OCI-LY7 (cell line): ENCODE results near the gene A2M. TPM values are rescaled to one million over a fixed set of nuclear protein-coding genes. Genes with fewer than 3 reads are reported as not detected.

Experiments
- BruUV-seq: library from RNA; stranded (reverse); fragments of 400-500 nt; replicated peaks from 2 replicates; lab custom pipeline; 2021; lab: Mats Ljungman, UMichigan
- CTCF ChIA-PET: fragments of 300-600 bp; sonication (Branson Sonifier 250); formaldehyde crosslinking; loops from one replicate; lab custom pipeline; 2022; ENCODE audit warnings: antibody characterized with exemption; ENCODE audit not compliant: unreplicated experiment; lab: Charles Lee
- POLR2A ChIA-PET: fragments of 300-600 bp; sonication (Branson Sonifier 250); formaldehyde crosslinking; loops from one replicate; lab custom pipeline; 2022; ENCODE audit warnings: antibody characterized with exemption; lab: Charles Lee
- DNase-seq: peaks from one replicate; pipeline ENCODE4 v3.0.0-alpha.2; 2015; ENCODE audit warnings: low spot score
- H2AFZ ChIP-seq: fragments of 200-600 bp; sonication (generic), shearing (Covaris generic); 2 replicates; pipeline ENCODE4 v1.6.1; 2014; ENCODE audit warnings: mild to moderate bottlenecking, antibody characterized with exemption, low read length, moderate library complexity
- H3K27ac ChIP-seq: fragments of 200-600 bp; sonication (generic); 2 replicates; pipeline ENCODE4 v1.5.1; 2014; ENCODE audit warnings: mixed run types, low read depth, mild to moderate bottlenecking, moderate library complexity, low read length, inconsistent platforms; ENCODE audit not compliant: poor library complexity, severe bottlenecking
- H3K36me3 ChIP-seq: fragments of 200-600 bp; sonication (generic); 2 replicates; pipeline ENCODE4 v1.6.1; 2014; ENCODE audit warnings: mild to moderate bottlenecking, antibody characterized with exemption, low read length, moderate library complexity, mixed read lengths; ENCODE audit not compliant: insufficient read depth
- H3K4me1 ChIP-seq: fragments of 200-600 bp; sonication (generic); 2 replicates; pipeline ENCODE4 v1.5.1; 2014; ENCODE audit warnings: mild to moderate bottlenecking, low read length; ENCODE audit not compliant: insufficient read depth, poor library complexity, severe bottlenecking
- H3K4me2 ChIP-seq: fragments of 200-600 bp; sonication (generic); 2 replicates; pipeline ENCODE4 v1.6.1; 2014; ENCODE audit warnings: mild to moderate bottlenecking, low read length
- H3K4me3 ChIP-seq: fragments of 200-600 bp; sonication (generic); 2 replicates; pipeline ENCODE4 v1.5.1; 2014; ENCODE audit warnings: mild to moderate bottlenecking, low read depth, low read length; ENCODE audit not compliant: poor library complexity, severe bottlenecking
- H3K79me2 ChIP-seq: fragments of 200-600 bp; sonication (generic); 2 replicates; pipeline ENCODE4 v1.6.1; 2016; ENCODE audit warnings: low read depth, mild to moderate bottlenecking, low read length, moderate library complexity, mixed read lengths; ENCODE audit not compliant: insufficient read depth
- H3K9me2 ChIP-seq: fragments of 200-600 bp; sonication (generic); 2 replicates; pipeline ENCODE4 v1.6.1; 2016; ENCODE audit warnings: mild to moderate bottlenecking, low read length, mixed read lengths; ENCODE audit not compliant: insufficient read depth
- H3K9me3 ChIP-seq: fragments of 200-600 bp; sonication (generic); 2 replicates; pipeline ENCODE4 v1.6.1; 2014; ENCODE audit warnings: mild to moderate bottlenecking, mixed run types, low read length, mixed read lengths
- H4K20me1 ChIP-seq: fragments of 200-600 bp; sonication (generic); 2 replicates; pipeline ENCODE4 v1.6.1; 2014; ENCODE audit warnings: mild to moderate bottlenecking, antibody characterized with exemption, low read length, moderate library complexity, mixed read lengths; ENCODE audit not compliant: insufficient read depth
- EZH2phosphoT487 ChIP-seq: fragments of 200-600 bp; sonication (generic); IDR thresholded peaks from 2 replicates; pipeline ENCODE4 v1.6.1; 2018; ENCODE audit warnings: low read depth, borderline replicate concordance, mild to moderate bottlenecking, mixed run types, antibody characterized with exemption, low read length, moderate library complexity, mixed read lengths
- intact Hi-C: fragments of 100-400 bp; cut with micrococcal nuclease; formaldehyde crosslinking; loops from one replicate; pipeline ENCODE4 v1.10.0; 2022; ENCODE audit not compliant: unreplicated experiment
- total RNA-seq, 2 experiments: library from RNA; depleted of rRNA in 1 of 2; stranded (reverse); fragments of >200 nt in 1 of 2; shearing (Covaris generic) in 1 of 2; gene quantifications; 2 replicates each; pipeline ENCODE4 v1.2.3, GENCODE V29; 2014 to 2022
- TF ChIP-seq, protein P1 (sequence below): fragments of 200-600 bp; sonication (generic); conservative IDR thresholded peaks from 2 replicates; pipeline ENCODE4 v1.5.1; 2014; ENCODE audit warnings: mild to moderate bottlenecking, antibody characterized with exemption, low read length, moderate library complexity, mixed read lengths

The A2M gene
- total RNA-seq, 2 experiments from 2014 or later: not detected

- Histone ChIP-seq H2AFZ (no peak overlapping the region), H3K9me2 (no peaks in the 10 kb centered on the region), H4K20me1 (no peaks in the 10 kb centered on the region), H3K9me3 (no peaks in the 10 kb centered on the region), H3K4me1 (no peaks in the 10 kb centered on the region), H3K4me2 (no peak overlapping the region), H3K36me3 (no peaks in the 10 kb centered on the region), H3K4me3 (no peak overlapping the region), H3K27ac (no peak overlapping the region), H3K79me2 (no peaks in the 10 kb centered on the region)
- TF ChIP-seq, protein P1, sequence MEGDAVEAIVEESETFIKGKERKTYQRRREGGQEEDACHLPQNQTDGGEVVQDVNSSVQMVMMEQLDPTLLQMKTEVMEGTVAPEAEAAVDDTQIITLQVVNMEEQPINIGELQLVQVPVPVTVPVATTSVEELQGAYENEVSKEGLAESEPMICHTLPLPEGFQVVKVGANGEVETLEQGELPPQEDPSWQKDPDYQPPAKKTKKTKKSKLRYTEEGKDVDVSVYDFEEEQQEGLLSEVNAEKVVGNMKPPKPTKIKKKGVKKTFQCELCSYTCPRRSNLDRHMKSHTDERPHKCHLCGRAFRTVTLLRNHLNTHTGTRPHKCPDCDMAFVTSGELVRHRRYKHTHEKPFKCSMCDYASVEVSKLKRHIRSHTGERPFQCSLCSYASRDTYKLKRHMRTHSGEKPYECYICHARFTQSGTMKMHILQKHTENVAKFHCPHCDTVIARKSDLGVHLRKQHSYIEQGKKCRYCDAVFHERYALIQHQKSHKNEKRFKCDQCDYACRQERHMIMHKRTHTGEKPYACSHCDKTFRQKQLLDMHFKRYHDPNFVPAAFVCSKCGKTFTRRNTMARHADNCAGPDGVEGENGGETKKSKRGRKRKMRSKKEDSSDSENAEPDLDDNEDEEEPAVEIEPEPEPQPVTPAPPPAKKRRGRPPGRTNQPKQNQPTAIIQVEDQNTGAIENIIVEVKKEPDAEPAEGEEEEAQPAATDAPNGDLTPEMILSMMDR: no peak
- TF ChIP-seq EZH2phosphoT487: no peak
- ChIA-PET CTCF (no interaction called here), POLR2A (interaction anchor here (0.8 kb wide), 1 partner anchor 232 kb away, joined by 3 read pairs; no protein-coding TSS in a partner anchor)
- intact Hi-C loops: no loop called here
- BruUV-seq: no TSS peak
- DNase-seq: no peak
These were observed 773 bp downstream of the A2M start for GRCh38 chr12:9114946-9115345.

DNA sequence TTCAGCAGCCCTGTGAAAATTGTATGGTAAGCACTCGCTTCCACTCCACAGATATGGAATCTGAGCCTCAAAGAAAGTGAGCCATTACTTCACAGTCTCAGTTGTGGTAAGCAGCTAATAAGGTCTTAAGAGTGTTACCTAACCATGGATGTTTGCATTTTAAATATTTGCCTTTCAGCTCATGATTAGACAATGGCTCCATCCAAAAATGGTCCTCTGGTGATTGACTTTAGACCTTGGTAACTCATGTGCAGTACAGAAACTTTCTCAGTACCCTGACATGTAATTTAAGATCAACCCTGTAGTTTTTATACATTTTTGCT, 1.8 kb downstream of the A2M start:
- DNase-seq: no peak
- Histone ChIP-seq H3K4me2 (no peak overlapping the region), H3K4me1 (no peaks in the 10 kb centered on the region), H3K4me3 (no peak overlapping the region), H3K9me2 (no peaks in the 10 kb centered on the region), H2AFZ (no peak overlapping the region), H3K27ac (no peak overlapping the region), H3K79me2 (no peaks in the 10 kb centered on the region), H4K20me1 (no peaks in the 10 kb centered on the region), H3K36me3 (no peaks in the 10 kb centered on the region), H3K9me3 (no peaks in the 10 kb centered on the region)
- ChIA-PET CTCF (no interaction called here), POLR2A (interaction anchor here (1.0 kb wide), 1 partner anchor 27 kb away, joined by 3 read pairs; no protein-coding TSS in a partner anchor)
- TF ChIP-seq, protein P1: no peak
- TF ChIP-seq EZH2phosphoT487: no peak
- BruUV-seq: no TSS peak
- intact Hi-C loops: no loop called here

DNA sequence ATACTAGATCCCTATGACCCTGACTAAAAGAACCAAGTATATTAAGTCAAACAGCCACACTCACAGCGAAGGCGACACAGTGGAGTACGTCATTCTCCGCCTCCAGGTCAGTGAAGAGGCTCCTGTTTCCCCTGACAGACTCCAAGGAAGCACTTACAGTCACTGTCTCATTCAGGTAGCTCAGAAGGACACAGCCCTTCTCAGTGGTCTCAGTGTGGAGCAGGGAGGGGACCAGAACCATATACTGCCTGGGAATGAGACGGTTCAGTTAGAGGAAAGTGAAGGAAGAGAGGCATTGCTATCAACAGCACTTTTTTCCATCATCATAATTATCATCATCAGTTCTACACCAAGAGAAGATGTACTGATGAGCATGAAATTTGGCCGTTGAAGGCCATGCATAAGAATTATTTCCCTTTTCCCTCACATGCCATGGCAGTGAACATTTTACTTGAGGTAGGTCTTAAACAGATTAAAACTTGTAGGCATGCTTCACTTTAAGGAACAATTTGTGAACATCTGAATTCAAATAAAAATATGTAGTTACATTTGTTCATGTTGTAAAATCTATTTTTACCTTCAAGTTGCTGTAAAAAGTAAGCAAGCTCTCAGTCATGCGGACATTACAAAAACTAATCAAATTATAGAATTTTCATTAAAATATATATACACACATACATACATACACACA, 2.3 kb downstream of the A2M start:
- ChIA-PET POLR2A (interaction anchor here (0.6 to 1.0 kb wide), 3 partner anchors 26 to 1617 kb away, joined by 3 read pairs; no protein-coding TSS in a partner anchor), CTCF (no interaction called here)
- BruUV-seq: no TSS peak

More for the DNA sequence above, 2.3 kb downstream of the A2M start:
- no peak overlapping the region for H2AFZ ChIP-seq
- H4K20me1 ChIP-seq: no peaks in the 10 kb centered on the region
- H3K4me1 ChIP-seq: no peaks in the 10 kb centered on the region
- no peaks in the 10 kb centered on the region for H3K9me2 ChIP-seq
- H3K4me3 ChIP-seq: no peak overlapping the region
- no peaks in the 10 kb centered on the region for H3K79me2 ChIP-seq
- intact Hi-C loops: no loop called here
- H3K36me3 ChIP-seq: no peaks in the 10 kb centered on the region
- DNase-seq: no peak
- no peak overlapping the region for H3K4me2 ChIP-seq
- H3K9me3 ChIP-seq: no peaks in the 10 kb centered on the region
- no peak overlapping the region for H3K27ac ChIP-seq
- TF ChIP-seq EZH2phosphoT487: no peak
- TF ChIP-seq, protein P1: no peak
